SK-N-SH treated with all-trans-retinoic acid at 6 μM for 48 hours (cell line): ENCODE results near the gene CREB1.

ENCODE experiments used
- ARNTL ChIP-seq: fragments of 450-650 bp; formaldehyde crosslinking; IDR thresholded peaks from 2 replicates; pipeline ENCODE4 v1.5.0; 2020; ENCODE audit warnings: low read depth, mild to moderate bottlenecking, moderate library complexity, borderline replicate concordance
- OSR1 ChIP-seq: fragments of 250-450 bp; sonication (Bioruptor Pico); IDR thresholded peaks from 2 replicates; pipeline ENCODE4 v1.8.0; 2022; ENCODE audit warnings: moderate library complexity, mild to moderate bottlenecking, inconsistent platforms
- SNAI2 ChIP-seq: fragments of 250-450 bp; sonication (Bioruptor Pico); IDR thresholded peaks from 2 replicates; pipeline ENCODE4 v1.5.0; 2020; ENCODE audit warnings: mild to moderate bottlenecking, moderate library complexity
- ZC3H10 ChIP-seq: fragments of 250-450 bp; sonication (Bioruptor Pico); IDR thresholded peaks from 2 replicates; pipeline ENCODE4 v1.5.1; 2021; ENCODE audit warnings: mild to moderate bottlenecking, moderate library complexity
- ZFP3 ChIP-seq: fragments of 250-450 bp; sonication (Bioruptor Pico); IDR thresholded peaks from 2 replicates; pipeline ENCODE4 v1.5.0; 2020; ENCODE audit warnings: mild to moderate bottlenecking, moderate library complexity
- ZNF565 ChIP-seq: fragments of 450-650 bp; formaldehyde crosslinking; conservative IDR thresholded peaks from 2 replicates; pipeline ENCODE4 v1.5.0; 2020; ENCODE audit warnings: low read depth, mild to moderate bottlenecking, moderate library complexity
- TF ChIP-seq, protein P1 (sequence below): fragments of 250-450 bp; sonication (Bioruptor Pico); IDR thresholded peaks from 2 replicates; pipeline ENCODE4 v1.5.1; 2020; ENCODE audit warnings: low read depth, mild to moderate bottlenecking, moderate library complexity
- TF ChIP-seq, protein P2 (sequence below): fragments of 250-450 bp; sonication (Bioruptor Pico); IDR thresholded peaks from 2 replicates; pipeline ENCODE4 v1.5.0; 2020; ENCODE audit warnings: mild to moderate bottlenecking, moderate library complexity
- TF ChIP-seq, protein P3 (sequence below): fragments of 250-450 bp; sonication (Bioruptor Pico); IDR thresholded peaks from 2 replicates; pipeline ENCODE4 v1.5.1; 2021; ENCODE audit warnings: mild to moderate bottlenecking, moderate library complexity
- TF ChIP-seq, protein P4 (sequence below): fragments of 250-450 bp; sonication (Bioruptor Pico); IDR thresholded peaks from 2 replicates; pipeline ENCODE4 v1.8.0; 2021; ENCODE audit warnings: low read depth, mild to moderate bottlenecking, moderate library complexity, borderline replicate concordance
- TF ChIP-seq, protein P5 (sequence below): fragments of 250-450 bp; sonication (Bioruptor Pico); IDR thresholded peaks from 2 replicates; pipeline ENCODE4 v1.8.0; 2020; ENCODE audit warnings: mild to moderate bottlenecking, moderate library complexity, borderline replicate concordance

DNA sequence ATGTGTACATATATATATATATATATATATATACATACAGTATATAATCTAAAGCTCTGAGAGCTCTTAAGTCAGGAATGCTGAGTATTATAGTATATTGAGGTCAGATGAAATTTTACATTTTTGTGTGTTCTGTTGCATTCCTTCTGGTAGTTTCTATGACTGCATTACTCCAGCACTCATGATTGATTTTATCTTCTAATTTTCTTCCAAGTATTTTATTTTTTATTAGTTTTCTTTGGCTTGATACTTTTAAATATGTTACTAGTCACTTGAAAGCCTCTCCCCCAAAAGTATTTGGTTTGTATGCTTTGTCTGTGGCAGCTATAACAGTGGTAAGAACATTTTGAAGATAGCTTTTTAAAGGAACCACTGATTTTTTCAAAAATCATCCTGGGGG is 70.5 kb downstream of the CREB1 start:
- TF ChIP-seq ARNTL (no peak), SNAI2 (no peak), OSR1 (CRISPR knock-in tag) (no peak), ZFP3 (CRISPR knock-in tag) (no peak), ZC3H10 (no peak), ZNF565 (no peak)
- TF ChIP-seq, protein P1, sequence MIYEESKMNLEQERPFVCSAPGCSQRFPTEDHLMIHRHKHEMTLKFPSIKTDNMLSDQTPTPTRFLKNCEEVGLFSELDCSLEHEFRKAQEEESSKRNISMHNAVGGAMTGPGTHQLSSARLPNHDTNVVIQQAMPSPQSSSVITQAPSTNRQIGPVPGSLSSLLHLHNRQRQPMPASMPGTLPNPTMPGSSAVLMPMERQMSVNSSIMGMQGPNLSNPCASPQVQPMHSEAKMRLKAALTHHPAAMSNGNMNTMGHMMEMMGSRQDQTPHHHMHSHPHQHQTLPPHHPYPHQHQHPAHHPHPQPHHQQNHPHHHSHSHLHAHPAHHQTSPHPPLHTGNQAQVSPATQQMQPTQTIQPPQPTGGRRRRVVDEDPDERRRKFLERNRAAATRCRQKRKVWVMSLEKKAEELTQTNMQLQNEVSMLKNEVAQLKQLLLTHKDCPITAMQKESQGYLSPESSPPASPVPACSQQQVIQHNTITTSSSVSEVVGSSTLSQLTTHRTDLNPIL (CRISPR knock-in tag) = no peak
- TF ChIP-seq, protein P2, sequence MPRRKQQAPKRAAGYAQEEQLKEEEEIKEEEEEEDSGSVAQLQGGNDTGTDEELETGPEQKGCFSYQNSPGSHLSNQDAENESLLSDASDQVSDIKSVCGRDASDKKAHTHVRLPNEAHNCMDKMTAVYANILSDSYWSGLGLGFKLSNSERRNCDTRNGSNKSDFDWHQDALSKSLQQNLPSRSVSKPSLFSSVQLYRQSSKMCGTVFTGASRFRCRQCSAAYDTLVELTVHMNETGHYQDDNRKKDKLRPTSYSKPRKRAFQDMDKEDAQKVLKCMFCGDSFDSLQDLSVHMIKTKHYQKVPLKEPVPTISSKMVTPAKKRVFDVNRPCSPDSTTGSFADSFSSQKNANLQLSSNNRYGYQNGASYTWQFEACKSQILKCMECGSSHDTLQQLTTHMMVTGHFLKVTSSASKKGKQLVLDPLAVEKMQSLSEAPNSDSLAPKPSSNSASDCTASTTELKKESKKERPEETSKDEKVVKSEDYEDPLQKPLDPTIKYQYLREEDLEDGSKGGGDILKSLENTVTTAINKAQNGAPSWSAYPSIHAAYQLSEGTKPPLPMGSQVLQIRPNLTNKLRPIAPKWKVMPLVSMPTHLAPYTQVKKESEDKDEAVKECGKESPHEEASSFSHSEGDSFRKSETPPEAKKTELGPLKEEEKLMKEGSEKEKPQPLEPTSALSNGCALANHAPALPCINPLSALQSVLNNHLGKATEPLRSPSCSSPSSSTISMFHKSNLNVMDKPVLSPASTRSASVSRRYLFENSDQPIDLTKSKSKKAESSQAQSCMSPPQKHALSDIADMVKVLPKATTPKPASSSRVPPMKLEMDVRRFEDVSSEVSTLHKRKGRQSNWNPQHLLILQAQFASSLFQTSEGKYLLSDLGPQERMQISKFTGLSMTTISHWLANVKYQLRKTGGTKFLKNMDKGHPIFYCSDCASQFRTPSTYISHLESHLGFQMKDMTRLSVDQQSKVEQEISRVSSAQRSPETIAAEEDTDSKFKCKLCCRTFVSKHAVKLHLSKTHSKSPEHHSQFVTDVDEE = no peak
- TF ChIP-seq, protein P3, sequence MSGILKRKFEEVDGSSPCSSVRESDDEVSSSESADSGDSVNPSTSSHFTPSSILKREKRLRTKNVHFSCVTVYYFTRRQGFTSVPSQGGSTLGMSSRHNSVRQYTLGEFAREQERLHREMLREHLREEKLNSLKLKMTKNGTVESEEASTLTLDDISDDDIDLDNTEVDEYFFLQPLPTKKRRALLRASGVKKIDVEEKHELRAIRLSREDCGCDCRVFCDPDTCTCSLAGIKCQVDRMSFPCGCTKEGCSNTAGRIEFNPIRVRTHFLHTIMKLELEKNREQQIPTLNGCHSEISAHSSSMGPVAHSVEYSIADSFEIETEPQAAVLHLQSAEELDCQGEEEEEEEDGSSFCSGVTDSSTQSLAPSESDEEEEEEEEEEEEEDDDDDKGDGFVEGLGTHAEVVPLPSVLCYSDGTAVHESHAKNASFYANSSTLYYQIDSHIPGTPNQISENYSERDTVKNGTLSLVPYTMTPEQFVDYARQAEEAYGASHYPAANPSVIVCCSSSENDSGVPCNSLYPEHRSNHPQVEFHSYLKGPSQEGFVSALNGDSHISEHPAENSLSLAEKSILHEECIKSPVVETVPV (CRISPR knock-in tag) = no peak
- TF ChIP-seq, protein P4, sequence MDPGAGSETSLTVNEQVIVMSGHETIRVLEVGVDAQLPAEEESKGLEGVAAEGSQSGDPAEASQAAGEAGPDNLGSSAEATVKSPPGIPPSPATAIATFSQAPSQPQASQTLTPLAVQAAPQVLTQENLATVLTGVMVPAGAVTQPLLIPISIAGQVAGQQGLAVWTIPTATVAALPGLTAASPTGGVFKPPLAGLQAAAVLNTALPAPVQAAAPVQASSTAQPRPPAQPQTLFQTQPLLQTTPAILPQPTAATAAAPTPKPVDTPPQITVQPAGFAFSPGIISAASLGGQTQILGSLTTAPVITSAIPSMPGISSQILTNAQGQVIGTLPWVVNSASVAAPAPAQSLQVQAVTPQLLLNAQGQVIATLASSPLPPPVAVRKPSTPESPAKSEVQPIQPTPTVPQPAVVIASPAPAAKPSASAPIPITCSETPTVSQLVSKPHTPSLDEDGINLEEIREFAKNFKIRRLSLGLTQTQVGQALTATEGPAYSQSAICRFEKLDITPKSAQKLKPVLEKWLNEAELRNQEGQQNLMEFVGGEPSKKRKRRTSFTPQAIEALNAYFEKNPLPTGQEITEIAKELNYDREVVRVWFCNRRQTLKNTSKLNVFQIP (CRISPR knock-in tag) = no peak
- TF ChIP-seq, protein P5, sequence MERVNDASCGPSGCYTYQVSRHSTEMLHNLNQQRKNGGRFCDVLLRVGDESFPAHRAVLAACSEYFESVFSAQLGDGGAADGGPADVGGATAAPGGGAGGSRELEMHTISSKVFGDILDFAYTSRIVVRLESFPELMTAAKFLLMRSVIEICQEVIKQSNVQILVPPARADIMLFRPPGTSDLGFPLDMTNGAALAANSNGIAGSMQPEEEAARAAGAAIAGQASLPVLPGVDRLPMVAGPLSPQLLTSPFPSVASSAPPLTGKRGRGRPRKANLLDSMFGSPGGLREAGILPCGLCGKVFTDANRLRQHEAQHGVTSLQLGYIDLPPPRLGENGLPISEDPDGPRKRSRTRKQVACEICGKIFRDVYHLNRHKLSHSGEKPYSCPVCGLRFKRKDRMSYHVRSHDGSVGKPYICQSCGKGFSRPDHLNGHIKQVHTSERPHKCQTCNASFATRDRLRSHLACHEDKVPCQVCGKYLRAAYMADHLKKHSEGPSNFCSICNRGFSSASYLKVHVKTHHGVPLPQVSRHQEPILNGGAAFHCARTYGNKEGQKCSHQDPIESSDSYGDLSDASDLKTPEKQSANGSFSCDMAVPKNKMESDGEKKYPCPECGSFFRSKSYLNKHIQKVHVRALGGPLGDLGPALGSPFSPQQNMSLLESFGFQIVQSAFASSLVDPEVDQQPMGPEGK = no peak
